ENCODE data around the gene EXT2. TPM values are rescaled to one million over a fixed set of nuclear protein-coding genes. Genes with fewer than 3 reads are reported as not detected.

Gene EXT2
- total and polyA plus RNA-seq, 2 of the 13 experiments (the other 11 are each of a cell fraction or from before 2014, with no cell fraction given), result 61.5 to 68.7 TPM

DNA sequence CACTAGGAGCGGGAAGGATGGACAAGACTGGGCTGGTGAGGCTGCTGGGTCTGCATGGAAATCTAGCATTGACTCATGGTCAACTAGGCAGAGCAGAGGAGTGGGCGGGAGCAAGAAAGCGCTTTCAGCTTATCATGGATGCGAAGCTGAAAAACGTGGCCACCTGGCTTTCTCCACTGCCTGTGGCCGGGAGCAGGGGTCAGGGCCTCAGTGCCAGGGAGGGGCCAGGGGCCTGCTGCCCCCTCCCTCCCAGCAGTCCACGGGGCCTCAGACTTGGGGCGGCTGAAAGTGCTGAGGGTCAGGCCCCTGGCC is 168.9 kb downstream of the EXT2 start (continued):
- TF ChIP-seq ZNF646 (CRISPR knock-in tag; IDR thresholded peaks at IDR 0.05) (no peak), ZMYM3 (CRISPR knock-in tag; IDR thresholded peaks at IDR 0.05) (no peak), U2AF2 (IDR thresholded peaks at IDR 0.05; ENCODE audit: low read depth, low read length) (no peak), GTF3A (CRISPR knock-in tag; conservative IDR thresholded peaks at IDR 0.05) (no peak), NR2C2 (CRISPR knock-in tag; IDR thresholded peaks at IDR 0.05; ENCODE audit: borderline replicate concordance) (no peak), MNT (IDR thresholded peaks at IDR 0.05) (no peak)
